ENCODE measurements around the gene NFYB. TPM values are rescaled to one million over a fixed set of nuclear protein-coding genes. Genes with fewer than 3 reads are reported as not detected.

The NFYB gene
- total and polyA plus RNA-seq, 9 of the 15 experiments (the other 6 are each of a cell fraction or from before 2014, with no cell fraction given) = 14.5 to 51.5 (median 32.3) TPM

DNA sequence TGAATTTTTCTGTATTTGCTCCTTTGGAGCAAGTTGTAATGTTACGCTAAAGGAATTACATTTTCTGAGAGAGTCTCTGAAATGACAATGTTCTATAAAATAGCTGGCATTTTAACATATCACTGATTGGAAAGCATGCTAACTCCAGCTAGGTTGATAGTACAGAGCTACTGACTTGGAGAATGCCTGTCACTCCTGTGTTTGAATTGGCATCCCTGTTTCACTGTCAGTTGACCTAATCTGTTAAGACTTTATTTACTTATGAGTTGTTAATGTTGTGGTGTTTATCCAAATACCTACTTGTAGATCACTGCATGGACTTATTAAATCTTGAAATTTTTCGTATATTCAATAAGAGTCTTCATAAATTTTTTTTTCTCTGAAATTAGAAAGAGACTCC, 40.1 kb downstream of the NFYB start:
- FAIRE-seq = no peak
- H4K20me1 ChIP-seq (replicated peaks; ENCODE audit: control insufficient read depth, insufficient read depth, low read length) = no peaks in the 10 kb centered on the region
- no peaks in the 10 kb centered on the region for H3K27me3 ChIP-seq (ENCODE audit: control insufficient read depth in 2 of 2, insufficient read depth in 2 of 2, low read length in 2 of 2)
- no peaks in the 10 kb centered on the region for H3K4me1 ChIP-seq (replicated peaks in 1 of 2; ENCODE audit: control insufficient read depth in 2 of 2, insufficient read depth in 2 of 2, low read length in 2 of 2)
- DNase-seq (ENCODE audit: extremely low read depth in 1 of 4, low spot score in 3 of 4) = no peak
- H3K27ac ChIP-seq (ENCODE audit: extremely low read depth, low read depth, low read length) = no peak overlapping the region
- WGBS (ENCODE audit: insufficient coverage, low coverage, missing lambda C conversion rate) = 68% methylated on average over 2 of the region's 2 CpGs
- intact Hi-C loops (cut with micrococcal nuclease) (no loop called here), in situ Hi-C loops (cut with MboI) (no loop called here)
- ChIA-PET POLR2A (interaction anchor here (1.4 kb wide), 1 partner anchor 11 kb away, joined by 3 read pairs; no protein-coding TSS in a partner anchor), CTCF (ENCODE audit: low intra/inter-chr PET ratio) (no interaction called here)
- peaks cover 24% of the 10 kb centered on the region; the same call in 2 of the 3 replicates for H3K36me3 ChIP-seq (ENCODE audit: control insufficient read depth, insufficient read depth, low read length)
- ATAC-seq = no peak
- H2AFZ ChIP-seq (ENCODE audit: low read depth, low read length) = no peak overlapping the region
- no TSS peak for BruUV-seq (replicated peaks)
- no peaks in the 10 kb centered on the region for H3K9me1 ChIP-seq (ENCODE audit: control insufficient read depth, insufficient read depth, low read length)
- no peak overlapping the region for H3K4me2 ChIP-seq (ENCODE audit: insufficient read depth, low read length)
- TF ChIP-seq NFXL1 (CRISPR knock-in tag; IDR thresholded peaks at IDR 0.05) (no peak), ZFP30 (CRISPR knock-in tag; IDR thresholded peaks at IDR 0.05; ENCODE audit: borderline replicate concordance) (no peak), CAMTA2 (CRISPR knock-in tag; conservative IDR thresholded peaks at IDR 0.05) (no peak), CREBBP (IDR thresholded peaks at IDR 0.05; ENCODE audit: low read depth, low read length) (no peak), ZNF282 (CRISPR knock-in tag; IDR thresholded peaks at IDR 0.05) (no peak), ARID1B (IDR thresholded peaks at IDR 0.05) (no peak), TEAD1 (CRISPR knock-in tag; IDR thresholded peaks at IDR 0.05) (no peak), CHCHD3 (CRISPR knock-in tag; IDR thresholded peaks at IDR 0.05) (no peak), GTF2A2 (tag; IDR thresholded peaks at IDR 0.05) (no peak), RAD51 (IDR thresholded peaks at IDR 0.05; ENCODE audit: borderline replicate concordance, low read depth) (no peak), ZZZ3 (IDR thresholded peaks at IDR 0.05) (no peak)
- TF ChIP-seq, protein P1, sequence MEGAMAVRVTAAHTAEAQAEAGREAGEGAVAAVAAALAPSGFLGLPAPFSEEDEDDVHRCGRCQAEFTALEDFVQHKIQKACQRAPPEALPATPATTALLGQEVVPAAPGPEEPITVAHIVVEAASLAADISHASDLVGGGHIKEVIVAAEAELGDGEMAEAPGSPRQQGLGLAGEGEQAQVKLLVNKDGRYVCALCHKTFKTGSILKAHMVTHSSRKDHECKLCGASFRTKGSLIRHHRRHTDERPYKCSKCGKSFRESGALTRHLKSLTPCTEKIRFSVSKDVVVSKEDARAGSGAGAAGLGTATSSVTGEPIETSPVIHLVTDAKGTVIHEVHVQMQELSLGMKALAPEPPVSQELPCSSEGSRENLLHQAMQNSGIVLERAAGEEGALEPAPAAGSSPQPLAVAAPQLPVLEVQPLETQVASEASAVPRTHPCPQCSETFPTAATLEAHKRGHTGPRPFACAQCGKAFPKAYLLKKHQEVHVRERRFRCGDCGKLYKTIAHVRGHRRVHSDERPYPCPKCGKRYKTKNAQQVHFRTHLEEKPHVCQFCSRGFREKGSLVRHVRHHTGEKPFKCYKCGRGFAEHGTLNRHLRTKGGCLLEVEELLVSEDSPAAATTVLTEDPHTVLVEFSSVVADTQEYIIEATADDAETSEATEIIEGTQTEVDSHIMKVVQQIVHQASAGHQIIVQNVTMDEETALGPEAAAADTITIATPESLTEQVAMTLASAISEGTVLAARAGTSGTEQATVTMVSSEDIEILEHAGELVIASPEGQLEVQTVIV (CRISPR knock-in tag; IDR thresholded peaks at IDR 0.05; ENCODE audit: borderline replicate concordance) = no peak
- TF ChIP-seq, protein P2, sequence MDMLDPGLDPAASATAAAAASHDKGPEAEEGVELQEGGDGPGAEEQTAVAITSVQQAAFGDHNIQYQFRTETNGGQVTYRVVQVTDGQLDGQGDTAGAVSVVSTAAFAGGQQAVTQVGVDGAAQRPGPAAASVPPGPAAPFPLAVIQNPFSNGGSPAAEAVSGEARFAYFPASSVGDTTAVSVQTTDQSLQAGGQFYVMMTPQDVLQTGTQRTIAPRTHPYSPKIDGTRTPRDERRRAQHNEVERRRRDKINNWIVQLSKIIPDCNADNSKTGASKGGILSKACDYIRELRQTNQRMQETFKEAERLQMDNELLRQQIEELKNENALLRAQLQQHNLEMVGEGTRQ (CRISPR knock-in tag; IDR thresholded peaks at IDR 0.05) = no peak
- H3K9ac ChIP-seq (ENCODE audit: insufficient read depth in 1 of 2, low read depth in 2 of 2, low read length in 2 of 2) = no peak overlapping the region
- H3K79me2 ChIP-seq (ENCODE audit: control insufficient read depth, insufficient read depth, low read length) = no peaks in the 10 kb centered on the region
- no peaks in the 10 kb centered on the region for H3K9me3 ChIP-seq (replicated peaks; ENCODE audit: control insufficient read depth, insufficient read depth, low read depth, low read length)
- H3K4me3 ChIP-seq = no peak overlapping the region

Data from K562 (cell line).